ENCODE data around the gene TBC1D3B. TPM values are rescaled to one million over a fixed set of nuclear protein-coding genes. Genes with fewer than 3 reads are reported as not detected.

The TBC1D3B gene
- total RNA-seq, 1 experiment from 2014 or later: 5.1 TPM

- Histone ChIP-seq H3K27me3 (replicated peaks; ENCODE audit: insufficient read depth, low read depth, low read length, poor library complexity) (no peaks in the 10 kb centered on the region), H3K4me1 (ENCODE audit: insufficient read depth, low read length, poor library complexity, severe bottlenecking) (no peaks in the 10 kb centered on the region), H3K27ac (ENCODE audit: low read depth, low read length, poor library complexity, severe bottlenecking) (no peak overlapping the region), H3K36me3 (ENCODE audit: insufficient read depth, low read length, poor library complexity, severe bottlenecking) (no peaks in the 10 kb centered on the region), H3K4me3 (ENCODE audit: low read depth, low read length, poor library complexity, severe bottlenecking) (no peak overlapping the region), H3K9me3 (ENCODE audit: low read depth, low read length, poor library complexity, severe bottlenecking) (no peaks in the 10 kb centered on the region)
- ChIA-PET POLR2A (ENCODE audit: low non-redundant PET) (no interaction called here), CTCF (no interaction called here)
- intact Hi-C loops (cut with micrococcal nuclease; ENCODE audit: unreplicated experiment): no loop called here
- BruUV-seq (replicated peaks): no TSS peak
- DNase-seq (ENCODE audit: low spot score): no peak
- no peak for TF ChIP-seq CTCF (conservative IDR thresholded peaks at IDR 0.05; ENCODE audit: low read depth, low read length)
- TF ChIP-seq EZH2 (IDR thresholded peaks at IDR 0.05; ENCODE audit: borderline replicate concordance, low read depth, low read length, poor library complexity, severe bottlenecking): no peak
Measured at GRCh38 chr17:36152639-36153120, 23.8 kb downstream of the TBC1D3B start.

- no TSS peak for BruUV-seq (replicated peaks)
- Histone ChIP-seq H3K4me3 (ENCODE audit: low read depth, low read length, poor library complexity, severe bottlenecking) (no peak overlapping the region), H3K36me3 (ENCODE audit: insufficient read depth, low read length, poor library complexity, severe bottlenecking) (no peaks in the 10 kb centered on the region), H3K4me1 (ENCODE audit: insufficient read depth, low read length, poor library complexity, severe bottlenecking) (no peaks in the 10 kb centered on the region), H3K9me3 (ENCODE audit: low read depth, low read length, poor library complexity, severe bottlenecking) (no peaks in the 10 kb centered on the region), H3K27me3 (replicated peaks; ENCODE audit: insufficient read depth, low read depth, low read length, poor library complexity) (no peaks in the 10 kb centered on the region), H3K27ac (ENCODE audit: low read depth, low read length, poor library complexity, severe bottlenecking) (no peak overlapping the region)
- POLR2A ChIA-PET (ENCODE audit: low non-redundant PET): no interaction called here
- intact Hi-C loops (cut with micrococcal nuclease; ENCODE audit: unreplicated experiment): no loop called here
- TF ChIP-seq EZH2 (IDR thresholded peaks at IDR 0.05; ENCODE audit: borderline replicate concordance, low read depth, low read length, poor library complexity, severe bottlenecking): no peak
- no peak for TF ChIP-seq CTCF (conservative IDR thresholded peaks at IDR 0.05; ENCODE audit: low read depth, low read length)
- DNase-seq (ENCODE audit: low spot score): no peak
- CTCF ChIA-PET: no interaction called here
Measured at GRCh38 chr17:36151891-36152638, 24.4 kb downstream of the TBC1D3B start.

- Histone ChIP-seq H3K4me1 (ENCODE audit: insufficient read depth, low read length, poor library complexity, severe bottlenecking) (no peaks in the 10 kb centered on the region), H3K36me3 (ENCODE audit: insufficient read depth, low read length, poor library complexity, severe bottlenecking) (no peaks in the 10 kb centered on the region), H3K27ac (ENCODE audit: low read depth, low read length, poor library complexity, severe bottlenecking) (no peak overlapping the region), H3K4me3 (ENCODE audit: low read depth, low read length, poor library complexity, severe bottlenecking) (no peak overlapping the region), H3K27me3 (replicated peaks; ENCODE audit: insufficient read depth, low read depth, low read length, poor library complexity) (no peaks in the 10 kb centered on the region), H3K9me3 (ENCODE audit: low read depth, low read length, poor library complexity, severe bottlenecking) (no peaks in the 10 kb centered on the region)
- ChIA-PET CTCF (interaction anchor here (1.1 to 2.1 kb wide), 3 partner anchors 171 to 180 kb away, joined by 3 to 7 read pairs (median 4); no protein-coding TSS in a partner anchor), POLR2A (ENCODE audit: low non-redundant PET) (no interaction called here)
- DNase-seq (ENCODE audit: low spot score): no peak
- intact Hi-C loops (cut with micrococcal nuclease; ENCODE audit: unreplicated experiment): loop anchor here (10.0 kb wide), 1 partner anchor 175 kb away; no protein-coding TSS in a partner anchor
- TF ChIP-seq CTCF (conservative IDR thresholded peaks at IDR 0.05; ENCODE audit: low read depth, low read length): no peak; the same call in 1 of the 2 replicates
- no peak for TF ChIP-seq EZH2 (IDR thresholded peaks at IDR 0.05; ENCODE audit: borderline replicate concordance, low read depth, low read length, poor library complexity, severe bottlenecking)
- no TSS peak for BruUV-seq (replicated peaks)
Measured at GRCh38 chr17:36149296-36149820, 27.1 kb downstream of the TBC1D3B start.
